Activated CD4-positive, alpha-beta T cell treated with anti-CD3 and anti-CD28 coated beads, Interleukin-2, amount 50 U/mL, for 48 hours (primary cell): ENCODE measurements around the gene SEMA5B.

Experiments used
- DNase-seq, 2 experiments: peaks; one replicate each; pipeline ENCODE4 v3.0.0-alpha.2; 2020

Gene SEMA5B

DNA sequence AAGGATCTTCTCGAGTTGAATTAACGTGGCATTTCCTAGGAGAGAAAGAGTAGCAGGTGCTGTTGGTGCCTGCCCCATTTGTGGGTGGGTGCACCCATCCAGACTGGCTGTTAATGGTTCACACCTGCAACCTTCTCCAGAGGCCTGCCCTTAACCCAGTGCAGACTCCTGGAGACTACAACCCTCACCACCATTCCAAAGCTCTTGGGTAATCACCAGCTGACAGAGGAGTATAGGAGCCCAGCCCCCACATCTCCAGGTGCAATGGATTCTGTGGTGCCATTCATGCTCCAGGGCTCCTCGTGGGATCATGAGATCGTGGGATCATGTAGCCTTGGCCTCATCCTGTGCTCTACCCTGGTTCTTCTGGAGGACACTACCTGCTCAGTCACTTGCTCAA lies 60.2 kb downstream of the SEMA5B start:
- DNase-seq, result no peak

DNA sequence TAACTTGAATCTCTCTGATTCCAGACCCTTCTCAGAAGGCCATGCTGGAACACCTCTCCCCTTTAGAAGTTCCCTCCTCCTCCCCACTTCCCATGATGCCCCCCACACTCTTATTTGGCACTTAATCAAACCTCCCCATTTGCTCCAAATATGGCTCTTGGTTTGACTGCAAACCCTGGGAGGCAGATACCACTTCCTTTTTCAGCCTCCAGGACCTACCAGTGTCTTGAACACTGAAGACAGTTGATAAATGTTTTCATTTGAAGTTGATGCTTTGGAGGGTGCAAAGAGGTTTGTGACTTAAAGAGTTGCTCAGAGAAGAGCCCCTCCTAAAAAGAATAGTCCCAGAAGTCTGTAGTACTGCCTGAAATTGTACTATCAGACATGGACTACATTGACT lies 61.5 kb downstream of the SEMA5B start:
- DNase-seq, result no peak

- DNase-seq, result no peak
Measured at GRCh38 chr3:122964811-122965210, 62.8 kb downstream of the SEMA5B start.

DNA sequence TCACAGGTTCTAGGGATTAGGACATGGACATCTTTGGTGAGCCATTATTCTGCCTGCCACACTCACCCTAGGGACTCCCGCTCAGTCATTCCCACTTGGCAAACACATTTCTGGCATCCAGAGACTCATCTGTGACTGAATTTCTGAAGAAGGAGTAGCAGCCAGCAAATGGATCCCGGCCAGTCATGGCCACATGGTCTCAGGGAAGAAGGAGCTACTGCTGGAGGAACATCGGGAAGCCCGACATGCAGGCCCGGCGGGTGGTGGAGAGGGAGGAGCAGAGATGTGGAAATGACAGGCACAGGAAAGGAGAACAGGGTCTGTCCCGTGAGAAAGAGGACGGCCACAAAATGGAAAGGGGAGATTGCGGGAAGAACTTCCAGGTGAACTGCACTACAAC lies 65.4 kb downstream of the SEMA5B start:
- no peak for DNase-seq

GRCh38 chr3:122961146-122961545 lies 66.4 kb downstream of the SEMA5B start:
- DNase-seq, result no peak

- no peak for DNase-seq
Measured at GRCh38 chr3:122960652-122961051, 66.9 kb downstream of the SEMA5B start.

- DNase-seq, result no peak
Measured at GRCh38 chr3:122959339-122959738, 68.2 kb downstream of the SEMA5B start.

GRCh38 chr3:122957707-122958689 lies 69.6 kb downstream of the SEMA5B start:
- DNase-seq, result no peak

DNA sequence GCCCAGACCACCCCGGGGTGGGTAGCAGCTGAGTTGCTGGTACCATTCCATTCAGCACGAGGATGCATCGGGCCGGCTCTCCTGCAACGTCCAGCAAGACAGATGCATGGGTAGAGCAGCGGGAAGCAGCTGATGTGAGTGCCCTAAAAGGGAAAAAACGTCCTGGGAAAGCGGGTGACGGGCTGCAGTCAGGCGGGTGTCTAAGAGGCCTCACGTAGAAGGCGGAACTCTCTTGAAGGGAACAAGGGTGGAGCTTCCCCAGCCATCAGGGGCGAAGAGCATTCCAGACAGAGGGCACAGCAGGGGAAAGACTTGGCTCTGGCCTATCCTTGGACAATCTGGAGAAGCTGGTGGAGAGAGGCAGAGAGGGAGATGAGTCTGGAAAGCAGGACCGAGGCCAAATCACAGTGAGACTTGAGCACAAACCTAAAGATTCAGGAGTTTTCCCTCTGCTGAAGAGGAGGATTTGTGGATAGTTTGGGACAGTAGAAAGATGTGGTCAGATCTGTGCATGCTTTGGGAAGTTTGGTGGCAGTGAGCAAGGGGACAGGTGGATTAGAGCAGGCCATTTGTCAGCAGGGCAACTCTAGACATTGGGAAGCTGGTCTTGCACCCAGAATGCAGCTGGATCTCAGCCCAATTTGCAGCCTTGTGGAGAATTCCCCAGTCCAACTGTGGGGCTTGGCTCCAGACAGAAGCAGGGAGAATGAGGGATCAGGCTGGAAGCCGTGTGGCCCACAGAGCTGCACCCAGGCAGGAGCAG lies 70.7 kb downstream of the SEMA5B start:
- no peak for DNase-seq

DNA sequence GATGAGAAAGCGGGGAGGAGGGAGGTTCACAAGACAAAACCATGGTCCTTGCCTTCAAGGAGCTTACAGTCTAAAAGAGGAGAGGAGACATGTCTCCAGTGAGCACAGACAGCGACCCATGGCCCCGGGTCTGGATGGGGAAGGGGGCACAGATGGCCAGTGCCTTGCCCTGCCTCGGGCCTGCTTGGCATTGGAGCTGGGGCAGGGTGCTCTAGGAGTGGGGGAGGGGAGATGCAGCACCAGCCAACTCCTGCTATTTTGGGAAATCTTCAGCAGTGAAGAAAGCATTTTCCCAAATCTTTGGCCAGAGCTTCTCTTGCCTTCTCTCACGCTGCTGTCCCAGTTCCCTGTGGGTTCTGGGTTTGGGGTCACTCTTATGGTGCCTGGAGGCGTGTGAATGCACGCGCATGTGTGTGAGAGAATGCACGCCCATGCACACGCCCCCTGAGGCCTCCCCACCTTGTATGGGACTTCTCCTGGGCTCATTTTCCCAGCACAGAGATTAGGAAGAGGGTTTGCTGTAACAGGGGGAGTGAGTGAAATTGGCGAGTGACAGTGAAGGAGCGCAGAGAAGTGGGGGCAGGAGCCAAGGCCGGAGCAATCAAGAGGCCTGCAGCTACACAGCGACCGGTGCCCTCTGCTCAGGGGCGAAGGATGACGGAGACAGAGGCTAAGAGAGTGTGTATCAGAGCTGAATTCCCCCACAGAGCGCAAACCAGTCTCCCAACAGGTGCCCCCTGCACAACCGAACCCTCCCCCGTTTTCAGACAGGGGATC lies 71.5 kb downstream of the SEMA5B start:
- DNase-seq, result no peak

GRCh38 chr3:122952520-122952919 lies 75.0 kb downstream of the SEMA5B start:
- no peak for DNase-seq

GRCh38 chr3:122948408-122948807 lies 79.2 kb downstream of the SEMA5B start:
- no peak for DNase-seq

GRCh38 chr3:122947738-122948137 lies 79.8 kb downstream of the SEMA5B start:
- DNase-seq, result no peak

DNA sequence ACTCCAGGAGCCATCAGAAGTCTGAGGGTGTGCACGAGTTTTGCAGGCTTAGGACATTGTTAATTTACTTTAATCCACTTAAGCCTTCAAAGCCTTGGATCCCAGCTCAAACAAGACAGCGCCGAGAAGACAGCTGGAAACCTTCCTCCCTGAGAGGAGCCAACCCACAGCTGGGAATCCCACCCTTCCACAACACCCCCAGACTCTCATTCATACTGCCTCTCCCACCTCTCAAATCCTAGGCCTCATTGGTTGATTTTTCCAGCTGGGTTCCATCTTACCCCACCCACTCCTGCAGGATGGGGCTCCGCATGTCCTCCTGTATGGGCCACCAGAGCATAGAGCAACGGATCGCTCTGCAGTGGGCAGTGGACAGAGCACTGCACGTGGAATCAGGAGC lies 80.4 kb downstream of the SEMA5B start:
- DNase-seq, result no peak

- DNase-seq, result no peak
Measured at GRCh38 chr3:122946185-122946584, 81.4 kb downstream of the SEMA5B start.

DNA sequence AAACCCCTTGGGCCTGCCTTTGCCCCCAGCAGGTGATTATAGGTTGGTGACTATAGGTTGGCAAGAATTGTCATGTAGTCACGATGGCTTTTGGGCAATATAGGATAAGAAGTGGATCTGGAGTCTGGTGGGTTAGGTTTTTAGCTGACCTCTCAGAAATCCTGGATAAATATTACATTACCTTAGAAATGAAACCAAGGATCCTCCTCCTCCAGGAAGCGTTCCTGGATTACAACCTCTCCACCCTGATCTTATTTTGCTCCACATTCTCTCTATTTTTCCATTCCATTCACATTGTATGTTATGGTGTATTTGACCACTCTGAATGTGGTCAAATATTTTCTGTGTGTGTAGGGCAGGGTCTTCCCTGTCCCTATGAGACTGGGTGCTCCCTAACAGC lies 82.3 kb downstream of the SEMA5B start:
- no peak for DNase-seq

- no peak for DNase-seq
Measured at GRCh38 chr3:122944671-122945161, 82.8 kb downstream of the SEMA5B start.

- DNase-seq, result no peak
Measured at GRCh38 chr3:122943828-122944190, 83.8 kb downstream of the SEMA5B start.

DNA sequence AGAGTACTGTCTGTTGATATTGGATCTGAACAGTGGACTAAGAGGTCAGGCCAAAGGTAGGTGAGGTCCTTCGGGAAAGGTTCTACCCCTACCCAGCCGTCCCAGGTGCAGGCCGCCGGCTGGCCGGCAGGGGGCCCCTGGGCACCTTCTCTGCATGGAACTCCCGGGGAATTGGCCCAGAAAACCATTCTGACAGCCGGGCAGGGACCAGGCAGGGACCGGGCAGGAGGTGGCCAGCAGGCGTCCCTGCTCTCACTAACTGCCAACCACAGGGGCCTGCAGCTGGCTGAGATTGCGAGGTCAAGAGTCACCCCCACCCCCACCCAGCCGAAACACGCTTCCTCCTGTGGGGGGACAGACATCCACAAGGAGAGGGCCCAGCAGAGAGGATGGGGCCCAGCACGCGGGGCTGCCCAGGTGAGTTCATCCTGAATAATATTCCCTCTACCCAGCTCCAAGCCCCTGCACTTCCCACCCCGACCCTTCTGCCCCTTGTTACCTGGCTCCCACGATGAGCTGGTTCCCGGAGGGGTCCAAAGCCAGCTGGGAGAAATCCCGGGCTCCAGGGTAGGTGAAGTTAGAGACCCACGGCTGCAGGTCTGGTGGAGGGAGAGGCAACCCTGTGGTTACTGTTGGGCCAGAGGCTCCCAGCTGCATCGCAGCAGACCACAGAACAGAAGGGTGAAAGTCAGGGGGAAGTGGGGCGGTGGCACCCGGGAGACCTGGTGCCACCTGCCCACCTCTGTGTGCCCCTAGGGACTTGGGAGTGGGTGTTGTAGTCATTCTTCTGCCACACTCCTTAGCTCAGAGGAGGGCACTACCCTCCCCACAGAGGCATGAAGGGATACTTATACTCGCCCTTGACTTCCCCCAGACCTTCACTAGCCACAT lies 84.4 kb downstream of the SEMA5B start:
- peak; percentile 48 to 57 for DNase-seq

- DNase-seq, result no peak
Measured at GRCh38 chr3:122942239-122942638, 85.3 kb downstream of the SEMA5B start.

- no peak for DNase-seq
Measured at GRCh38 chr3:122941228-122942206, 86.0 kb downstream of the SEMA5B start.
